Stimulated activated CD8-positive, alpha-beta memory T cell treated with anti-CD3 and anti-CD28 coated beads, Interleukin-12 subunit alpha, Interleukin-12 subunit beta, amount 100 ng/mL, for 24 hours (primary cell): ENCODE results near the gene PKP4.

ENCODE experiments used
- DNase-seq: peaks from one replicate; pipeline ENCODE4 v3.0.0-alpha.2; 2020; ENCODE audit errors: extremely low read depth

Gene PKP4

GRCh38 chr2:158645299-158645698 is 188.5 kb downstream of the PKP4 start:
- no peak for DNase-seq

- no peak for DNase-seq
Observed at GRCh38 chr2:158647436-158648231, 190.9 kb downstream of the PKP4 start.

GRCh38 chr2:158649846-158650245 is 193.1 kb downstream of the PKP4 start:
- no peak for DNase-seq

- DNase-seq: no peak
Observed at GRCh38 chr2:158650646-158651357, 194.1 kb downstream of the PKP4 start.

GRCh38 chr2:158651358-158652057 is 194.8 kb downstream of the PKP4 start:
- DNase-seq: no peak

GRCh38 chr2:158655628-158656027 is 198.9 kb downstream of the PKP4 start:
- no peak for DNase-seq

GRCh38 chr2:158656492-158657229 is 199.9 kb downstream of the PKP4 start:
- DNase-seq: no peak

- no peak for DNase-seq
Observed at GRCh38 chr2:158658396-158658795, 201.6 kb downstream of the PKP4 start.

- no peak for DNase-seq
Observed at GRCh38 chr2:158659483-158659882, 202.7 kb downstream of the PKP4 start.

- DNase-seq: no peak
Observed at GRCh38 chr2:158661231-158661630, 204.5 kb downstream of the PKP4 start.

GRCh38 chr2:158662421-158662820 is 205.7 kb downstream of the PKP4 start:
- no peak for DNase-seq

GRCh38 chr2:158663796-158664195 is 207.0 kb downstream of the PKP4 start:
- DNase-seq: no peak

- no peak for DNase-seq
Observed at GRCh38 chr2:158664987-158665386, 208.2 kb downstream of the PKP4 start.

GRCh38 chr2:158665536-158666302 is 209.0 kb downstream of the PKP4 start:
- no peak for DNase-seq

- DNase-seq: no peak
Observed at GRCh38 chr2:158666969-158667368, 210.2 kb downstream of the PKP4 start.

- DNase-seq: no peak
Observed at GRCh38 chr2:158667586-158667985, 210.8 kb downstream of the PKP4 start.

GRCh38 chr2:158668001-158668765 is 211.4 kb downstream of the PKP4 start:
- DNase-seq: no peak

GRCh38 chr2:158670292-158670691 is 213.5 kb downstream of the PKP4 start:
- no peak for DNase-seq

- no peak for DNase-seq
Observed at GRCh38 chr2:158671360-158672245, 214.9 kb downstream of the PKP4 start.
